Stimulated activated CD8-positive, alpha-beta memory T cell treated with anti-CD3 and anti-CD28 coated beads, Interleukin-15, amount 100 ng/mL, for 48 hours (primary cell): Measurements from ENCODE around the gene PLBD1.

ENCODE experiments used
- DNase-seq, 2 donors: peaks; one replicate each; pipeline ENCODE4 v3.0.0-alpha.2; 2020; ENCODE audit warnings: low read depth in 2 of 2

PLBD1 gene

DNA sequence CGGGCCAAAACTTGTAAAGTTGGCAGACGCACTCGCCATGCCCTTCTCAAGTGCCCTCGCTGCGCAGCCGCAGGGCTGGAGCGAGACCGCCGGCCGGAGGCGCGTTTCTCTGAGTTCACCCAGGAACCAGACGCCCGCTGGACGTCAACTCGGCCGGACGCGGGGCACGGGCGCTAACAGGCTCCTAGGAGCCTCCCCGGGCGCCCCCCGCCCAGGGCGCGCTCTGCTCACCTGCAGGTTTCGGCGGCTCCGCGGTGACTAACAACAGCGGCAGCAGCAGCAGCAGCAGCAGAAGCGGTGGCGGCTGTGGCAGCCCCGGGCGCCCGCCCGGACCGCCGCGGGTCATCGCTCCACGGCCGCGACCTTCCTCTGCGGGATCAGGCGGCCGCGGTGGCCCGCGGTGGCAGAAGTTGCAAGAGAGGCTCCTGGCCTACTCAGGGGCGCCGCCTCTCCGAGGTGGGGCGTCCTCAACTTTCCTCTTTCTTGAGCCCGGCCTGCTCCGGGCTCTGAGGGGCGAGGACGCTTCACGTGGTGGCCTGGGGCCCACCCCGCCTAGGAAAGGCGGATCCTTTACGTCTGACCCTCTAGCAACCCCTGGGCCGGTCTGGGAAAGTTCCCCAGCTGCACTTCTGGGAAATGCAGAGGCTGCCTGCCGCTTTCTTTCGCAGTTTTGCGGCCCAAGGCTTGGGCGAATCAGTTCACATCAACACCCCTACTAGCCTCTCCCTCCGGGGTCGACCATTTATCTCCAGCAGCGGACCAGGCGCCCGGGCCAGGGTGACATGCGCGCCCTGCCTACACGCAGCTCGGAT is at the start of gene PLBD1:
PLBD1 (minus strand) TSS at position 533 of the 812 bp plus-strand sequence; CDS start at position 346, 187 bp downstream.
- no peak for DNase-seq

DNA sequence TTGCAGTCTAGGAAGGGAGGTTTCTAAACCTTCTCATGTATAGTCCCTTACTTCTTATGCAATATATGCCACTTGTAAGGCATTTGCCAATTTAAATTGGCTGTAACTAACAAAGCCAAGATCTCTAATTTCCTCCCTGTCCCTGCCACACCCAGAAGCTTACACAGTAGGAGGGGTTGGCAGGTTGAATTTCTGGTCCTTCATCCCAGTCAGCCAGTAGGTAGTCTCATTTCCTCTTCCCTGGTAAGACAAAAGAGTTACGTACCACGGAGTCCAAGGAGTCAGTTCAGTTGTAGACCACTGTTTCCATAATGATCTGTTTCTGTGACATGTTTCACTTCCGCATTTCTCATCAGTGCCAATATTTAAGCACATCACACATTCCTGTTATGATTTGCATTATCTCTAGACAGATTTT is 47.0 kb upstream of the PLBD1 start:
- DNase-seq, result no peak

- no peak for DNase-seq
These were observed 46.0 kb upstream of the PLBD1 start for GRCh38 chr12:14613718-14614117.

- DNase-seq, result no peak
These were observed 45.3 kb upstream of the PLBD1 start for GRCh38 chr12:14612898-14613445.

GRCh38 chr12:14612250-14612649 is 44.6 kb upstream of the PLBD1 start:
- DNase-seq, result no peak

GRCh38 chr12:14611640-14612203 is 44.0 kb upstream of the PLBD1 start:
- no peak for DNase-seq

GRCh38 chr12:14607568-14607967 is 39.9 kb upstream of the PLBD1 start:
- no peak for DNase-seq

DNA sequence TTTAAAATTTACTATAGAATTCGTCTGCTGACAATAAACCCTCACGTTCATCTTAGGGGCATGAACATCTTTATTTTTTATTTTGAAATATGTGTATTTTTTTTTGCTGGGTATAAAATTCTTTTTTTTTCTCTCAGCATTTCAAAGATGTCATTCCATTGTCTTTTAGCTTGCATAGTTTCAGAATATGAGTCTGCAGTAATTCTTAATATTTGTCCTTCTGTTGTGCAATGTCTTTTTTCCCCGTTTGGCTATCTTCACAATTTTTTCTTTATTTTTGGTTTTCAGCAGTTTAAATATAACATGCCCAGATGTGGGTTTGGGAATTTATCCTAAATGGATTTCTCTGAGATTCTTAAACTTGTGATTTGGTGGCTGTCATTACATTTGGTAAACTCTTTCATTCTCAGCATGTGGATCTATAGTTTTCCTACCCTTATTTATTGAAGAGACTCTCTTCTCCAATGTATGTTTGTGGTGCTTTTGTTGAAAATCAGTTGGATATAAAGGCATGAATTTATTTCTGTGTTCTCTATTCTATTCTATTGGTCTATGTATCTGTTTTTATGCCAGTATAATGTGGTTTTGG is 37.8 kb upstream of the PLBD1 start:
- DNase-seq, result no peak

GRCh38 chr12:14601692-14602478 is 34.2 kb upstream of the PLBD1 start:
- DNase-seq, result no peak

DNA sequence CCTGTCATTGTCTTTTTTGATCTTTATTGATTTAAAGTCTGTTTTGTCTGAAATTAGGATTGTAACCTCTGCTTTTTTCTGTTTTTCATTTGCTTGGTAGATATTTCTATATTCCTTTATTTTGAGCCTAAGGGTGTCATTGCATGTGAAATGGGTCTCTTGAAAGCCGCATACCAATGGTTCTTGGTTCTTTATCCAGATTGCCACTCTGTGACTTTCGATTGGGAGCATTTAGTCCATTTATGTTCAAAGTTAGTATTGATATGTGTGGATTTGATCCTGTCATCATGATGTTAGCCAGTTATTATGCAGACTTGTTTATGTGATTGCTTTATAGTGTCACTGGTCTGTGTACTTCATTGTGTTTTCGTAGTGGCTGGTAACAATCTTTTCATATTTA is 29.8 kb upstream of the PLBD1 start:
- no peak for DNase-seq

DNA sequence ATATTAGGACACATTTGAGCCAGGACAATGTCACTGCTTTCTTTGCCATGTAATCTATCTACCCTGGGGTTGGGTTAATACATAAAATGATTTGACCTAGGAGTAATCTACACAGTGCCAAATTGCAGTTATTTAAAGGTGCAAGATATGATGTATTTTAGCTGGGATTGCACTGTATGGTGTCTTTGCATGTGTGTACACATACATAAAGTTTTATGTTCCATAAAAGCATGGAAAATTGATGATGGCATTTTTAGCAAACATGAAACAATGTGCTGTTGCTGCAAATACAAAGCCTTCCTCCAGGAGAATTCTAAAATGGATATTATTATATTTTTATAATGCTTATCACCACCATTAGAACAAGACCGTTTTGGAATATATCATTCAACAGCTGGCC is 24.0 kb upstream of the PLBD1 start:
- no peak for DNase-seq

DNA sequence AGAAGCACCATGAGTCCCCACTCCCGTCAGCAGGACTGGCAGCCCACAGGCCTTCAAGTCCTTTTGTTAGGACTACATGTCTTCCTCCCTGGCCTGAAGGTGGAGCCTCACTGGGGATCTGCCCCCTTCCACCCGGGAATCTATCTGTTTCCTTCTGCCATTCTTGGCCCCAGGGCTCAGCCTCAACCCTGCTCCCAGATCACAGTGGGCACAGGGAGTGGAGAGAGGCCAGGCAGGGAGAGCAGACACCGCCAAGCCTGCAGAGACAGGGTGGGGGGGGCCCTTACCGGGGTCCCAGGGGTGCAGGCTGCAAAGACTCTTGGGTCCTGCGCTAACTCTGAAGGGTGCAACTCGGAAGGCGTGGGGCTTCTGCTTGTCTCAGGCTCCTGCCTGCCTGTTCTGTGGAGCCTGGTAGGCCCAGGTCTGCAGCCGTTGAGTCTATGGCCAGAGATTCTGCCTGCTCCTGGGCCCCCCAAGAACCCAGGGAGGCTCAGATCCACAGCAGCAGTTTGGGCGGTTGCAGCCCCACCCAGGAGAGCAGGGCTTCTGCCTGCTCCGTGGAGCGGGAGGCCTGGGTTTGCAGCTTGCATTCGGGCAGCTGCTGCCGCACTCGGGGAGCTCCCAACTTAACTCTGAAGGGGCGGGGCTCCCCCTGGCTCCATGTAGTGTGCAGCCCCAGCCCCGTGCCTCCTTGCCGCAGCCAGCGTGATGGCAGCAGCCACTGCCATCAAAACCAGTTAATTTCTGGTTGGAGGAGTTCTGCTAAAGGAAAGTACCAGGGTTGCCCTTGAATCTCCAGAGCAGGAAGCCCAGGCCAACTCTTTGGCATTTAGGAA is 21.7 kb upstream of the PLBD1 start:
- no peak for DNase-seq

GRCh38 chr12:14588571-14588970 is 20.9 kb upstream of the PLBD1 start:
- no peak for DNase-seq

DNA sequence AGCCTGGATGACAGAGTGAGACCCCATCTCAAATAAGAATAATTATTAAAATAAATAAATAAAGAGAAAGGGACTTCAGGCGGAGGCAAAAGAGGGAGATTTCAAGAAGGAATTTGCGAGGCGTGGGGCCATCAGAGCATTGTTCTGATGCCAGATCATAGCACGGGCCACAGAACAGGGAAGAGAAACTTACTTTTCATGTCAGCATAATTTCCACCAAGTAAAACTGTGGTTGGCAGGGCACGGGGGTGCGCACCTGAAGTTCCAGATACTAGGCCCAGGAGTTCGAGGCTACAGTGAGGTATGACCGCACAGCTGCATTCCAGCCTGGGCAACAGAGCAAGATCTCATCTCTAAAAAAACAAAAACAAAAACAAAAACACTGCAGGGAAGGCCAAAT is 11.0 kb upstream of the PLBD1 start:
- DNase-seq, result no peak

DNA sequence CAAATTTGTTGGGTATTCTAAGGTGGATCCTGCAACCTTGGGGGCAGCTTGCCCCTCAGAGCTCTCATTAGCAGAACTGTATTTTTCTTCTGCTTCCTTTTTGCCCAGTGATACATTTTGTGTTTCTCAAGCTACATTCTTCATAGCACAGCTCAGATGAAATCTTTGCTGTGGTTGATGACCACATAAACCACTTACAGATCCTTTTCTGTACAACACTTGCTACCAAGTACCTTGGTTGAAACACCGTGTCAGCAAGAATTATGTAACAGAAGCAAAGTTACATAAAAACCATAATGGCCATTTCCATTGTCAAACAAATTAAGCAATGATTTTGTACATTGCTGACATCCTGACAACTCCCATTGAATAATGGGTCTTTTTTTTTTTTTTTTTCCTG is 9.7 kb upstream of the PLBD1 start:
- DNase-seq, result no peak

- no peak for DNase-seq
These were observed 9.2 kb upstream of the PLBD1 start for GRCh38 chr12:14576896-14577295.

DNA sequence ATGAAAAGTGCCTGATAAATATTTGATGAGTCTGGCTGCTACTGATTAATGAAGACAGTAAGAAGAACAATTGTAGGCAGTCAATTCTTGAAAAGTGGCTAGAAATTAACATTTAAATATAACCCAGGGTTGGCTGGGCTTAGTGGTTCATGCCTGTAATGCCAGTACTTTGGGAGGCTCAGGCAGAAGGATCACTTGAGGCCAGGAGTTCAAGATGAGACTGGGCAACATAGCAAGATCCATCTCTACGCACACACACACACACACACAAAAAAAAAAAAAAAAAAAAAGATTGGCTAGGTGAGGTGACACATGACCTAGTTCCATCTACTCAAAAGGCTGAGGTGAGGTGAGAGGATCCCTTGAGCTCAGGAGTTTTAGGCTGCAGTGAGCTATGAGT is 7.9 kb upstream of the PLBD1 start:
- DNase-seq, result no peak

DNA sequence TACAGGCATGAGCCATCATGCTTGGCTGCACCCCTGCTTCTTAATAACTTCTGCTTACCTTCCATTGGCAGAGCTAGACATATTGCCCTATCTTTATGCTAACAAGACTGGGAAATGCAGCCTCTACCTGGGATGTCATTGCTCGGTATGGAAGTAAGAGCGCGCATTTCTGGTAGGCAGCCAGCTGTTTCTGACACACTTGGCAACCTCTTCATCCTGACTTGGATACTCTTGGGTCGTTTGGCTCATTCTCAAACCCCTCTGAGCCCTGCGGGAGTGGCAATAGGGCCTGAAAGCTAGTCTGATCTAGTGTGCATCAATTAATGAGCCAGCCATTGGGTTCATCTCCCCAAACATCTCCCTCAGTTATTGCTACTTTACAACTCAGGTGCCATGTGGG is 5.4 kb upstream of the PLBD1 start:
- no peak for DNase-seq

GRCh38 chr12:14572401-14572800 is 4.7 kb upstream of the PLBD1 start:
- DNase-seq, result no peak

DNA sequence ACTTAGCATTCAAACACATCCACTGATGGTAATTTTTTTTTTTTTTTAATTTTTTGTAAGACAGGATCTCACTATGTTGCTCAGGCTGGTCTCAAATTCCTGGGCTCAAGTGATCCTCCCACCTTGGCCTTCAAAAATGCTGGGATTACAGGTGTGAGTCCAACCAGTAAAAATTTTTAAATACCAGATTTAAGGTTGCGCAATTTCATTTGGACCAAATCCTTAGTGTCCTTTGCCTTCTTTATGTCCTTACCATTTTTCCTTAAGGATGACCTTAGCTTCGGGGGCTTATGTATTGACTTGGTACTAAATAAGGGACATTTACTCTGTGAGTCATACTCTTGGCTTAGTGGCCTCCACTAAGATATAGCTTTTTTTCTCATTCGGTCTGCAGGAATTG is 4.1 kb upstream of the PLBD1 start:
- DNase-seq, result no peak

DNA sequence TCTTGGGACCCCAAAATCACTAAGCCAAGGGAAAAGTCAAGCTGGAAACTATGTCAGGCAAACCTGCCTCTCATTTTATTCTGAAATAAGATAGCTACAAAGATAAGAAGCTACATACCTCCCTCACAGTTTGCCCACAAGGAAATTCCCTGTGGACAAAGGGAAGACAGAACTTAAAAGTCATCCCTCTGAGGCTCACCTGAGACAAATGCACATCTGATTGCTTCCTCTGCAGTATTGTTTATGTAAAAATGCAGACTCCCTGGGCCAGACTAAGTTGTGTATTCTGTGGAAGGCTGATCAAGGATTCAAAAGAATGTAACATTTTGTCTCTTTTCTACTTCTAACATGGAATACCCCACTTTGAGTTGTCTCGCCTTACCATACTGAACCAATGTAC is 2.5 kb upstream of the PLBD1 start:
- no peak for DNase-seq
